Thyroid gland (tissue), 4 donors: ENCODE measurements around the gene TPRX2. TPM values are rescaled to one million over a fixed set of nuclear protein-coding genes. Genes with fewer than 3 reads are reported as not detected.
A peak's percentile ranks its signal among the peaks of the same experiment; 100 is the strongest.
"Not testable (repeated sequence)": the region's sequence is repeated elsewhere in the genome, so short reads cannot be mapped to it uniquely, and the experiment has no call there.

ENCODE experiments used
- DNase-seq, 2 donors: peaks; one replicate each; pipeline ENCODE4 v3.0.0-alpha.2; 2019
- H3K27ac ChIP-seq, 3 donors: fragments of 200-600 bp; sonication (generic); 1 replicate in 2 of 3; 2 replicates in 1 of 3; pipeline ENCODE4 v1.5.1; 2016 to 2019; ENCODE audit warnings: mild to moderate bottlenecking in 1 of 3, moderate library complexity in 1 of 3
- H3K27me3 ChIP-seq: fragments of 200-600 bp; sonication (generic); one replicate; pipeline ENCODE4 v1.5.1; 2019
- H3K36me3 ChIP-seq, 2 donors: fragments of 200-600 bp; sonication (generic); one replicate each; pipeline ENCODE4 v1.5.1; 2016 to 2019
- H3K4me1 ChIP-seq, 2 donors: fragments of 200-600 bp; sonication (generic); one replicate each; pipeline ENCODE4 v1.5.1; 2017 to 2019
- H3K4me3 ChIP-seq, 3 donors: fragments of 200-600 bp; sonication (generic); replicated peaks in 1 of 3; 1 replicate in 2 of 3; 2 replicates in 1 of 3; pipeline ENCODE4 v1.5.1; 2016; ENCODE audit warnings: mild to moderate bottlenecking in 1 of 3
- H3K9me3 ChIP-seq: fragments of 200-600 bp; sonication (generic); one replicate; pipeline ENCODE4 v1.5.1; 2017
- POLR2A ChIP-seq, 2 donors: fragments of 450-650 bp; IDR thresholded peaks; one replicate each; pipeline ENCODE4 v1.6.1; 2017; ENCODE audit warnings: antibody characterized with exemption in 2 of 2, mild to moderate bottlenecking in 2 of 2, moderate library complexity in 1 of 2
- WGBS, 2 donors: methylation state at CpG; one replicate each; pipeline ENCODE4 v1.1.5; 2017; 5-methylcytosine and 5-hydroxymethylcytosine counted together
- intact Hi-C: fragments of 100-400 bp; cut with DNase I; formaldehyde crosslinking; loops from one replicate; pipeline ENCODE4 v1.15.1; 2023
- total RNA-seq, 4 donors: library from RNA; depleted of rRNA; stranded (reverse); fragments of >200 nt; gene quantifications; one replicate each; pipeline ENCODE4 v1.2.3, GENCODE V29; 2016
- TF ChIP-seq, protein P1 (sequence below), 6 experiments: fragments of 200-600 bp in 3 of 6; fragments of 450-650 bp in 3 of 6; sonication (generic) in 3 of 6; IDR thresholded peaks; one replicate each; pipeline ENCODE4 v1.5.1; 2016 to 2019; ENCODE audit warnings: antibody characterized with exemption in 6 of 6, mild to moderate bottlenecking in 2 of 6, inconsistent platforms in 1 of 6, moderate library complexity in 1 of 6

Gene TPRX2
- total RNA-seq, 4 donors from 2014 or later = not detected

DNA sequence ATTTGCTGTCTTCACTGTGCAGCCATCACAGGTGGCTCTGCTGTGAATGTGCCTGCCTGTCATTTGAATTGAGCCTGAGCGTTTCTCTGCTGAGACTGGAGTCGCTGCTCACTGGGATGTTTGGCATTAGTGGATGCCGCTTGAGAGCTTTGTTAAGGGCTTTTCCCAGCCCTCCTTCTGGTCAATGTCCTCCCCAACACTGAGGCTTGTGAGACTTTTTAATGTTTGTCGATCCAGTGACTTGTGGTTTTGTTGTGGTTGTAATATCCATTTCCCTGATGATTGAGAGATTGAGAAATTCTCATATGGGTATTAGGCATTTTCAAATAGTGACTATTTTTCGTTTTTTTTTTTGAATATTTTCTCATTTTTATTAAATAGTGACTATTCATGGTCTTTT, 2.6 kb downstream of the TPRX2 start:
- Histone ChIP-seq H3K4me3 (no peak overlapping the region), H3K27ac (no peak overlapping the region), H3K27me3 (no peaks in the 10 kb centered on the region), H3K4me1 (no peaks in the 10 kb centered on the region), H3K36me3 (no peaks in the 10 kb centered on the region), H3K9me3 (no peaks in the 10 kb centered on the region)
- 90 to 97% methylated on average over 5 of the region's 5 CpGs for WGBS, 2 donors
- no peak for DNase-seq
- intact Hi-C loops = no loop called here
- TF ChIP-seq POLR2A (IDR thresholded peaks at IDR 0.05) = no peak
- TF ChIP-seq, protein P1, sequence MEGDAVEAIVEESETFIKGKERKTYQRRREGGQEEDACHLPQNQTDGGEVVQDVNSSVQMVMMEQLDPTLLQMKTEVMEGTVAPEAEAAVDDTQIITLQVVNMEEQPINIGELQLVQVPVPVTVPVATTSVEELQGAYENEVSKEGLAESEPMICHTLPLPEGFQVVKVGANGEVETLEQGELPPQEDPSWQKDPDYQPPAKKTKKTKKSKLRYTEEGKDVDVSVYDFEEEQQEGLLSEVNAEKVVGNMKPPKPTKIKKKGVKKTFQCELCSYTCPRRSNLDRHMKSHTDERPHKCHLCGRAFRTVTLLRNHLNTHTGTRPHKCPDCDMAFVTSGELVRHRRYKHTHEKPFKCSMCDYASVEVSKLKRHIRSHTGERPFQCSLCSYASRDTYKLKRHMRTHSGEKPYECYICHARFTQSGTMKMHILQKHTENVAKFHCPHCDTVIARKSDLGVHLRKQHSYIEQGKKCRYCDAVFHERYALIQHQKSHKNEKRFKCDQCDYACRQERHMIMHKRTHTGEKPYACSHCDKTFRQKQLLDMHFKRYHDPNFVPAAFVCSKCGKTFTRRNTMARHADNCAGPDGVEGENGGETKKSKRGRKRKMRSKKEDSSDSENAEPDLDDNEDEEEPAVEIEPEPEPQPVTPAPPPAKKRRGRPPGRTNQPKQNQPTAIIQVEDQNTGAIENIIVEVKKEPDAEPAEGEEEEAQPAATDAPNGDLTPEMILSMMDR (IDR thresholded peaks at IDR 0.05) = no peak

- no peaks in the 10 kb centered on the region for H3K36me3 ChIP-seq
- intact Hi-C loops = no loop called here
- H3K27ac ChIP-seq = no peak overlapping the region
- DNase-seq = peak; percentile 72 to 82
- WGBS, 2 donors = 16 to 17% methylated on average over 14 of the region's 14 CpGs
- TF ChIP-seq, protein P1 (IDR thresholded peaks at IDR 0.05) = peak; percentile 57 to 97 (median 74)
- no peak for TF ChIP-seq POLR2A (IDR thresholded peaks at IDR 0.05)
- H3K9me3 ChIP-seq = no peaks in the 10 kb centered on the region
- no peaks in the 10 kb centered on the region for H3K27me3 ChIP-seq
- H3K4me1 ChIP-seq = no peaks in the 10 kb centered on the region
- no peak overlapping the region for H3K4me3 ChIP-seq
Measured at GRCh38 chr19:47863514-47863936, 4.5 kb downstream of the TPRX2 start.

- intact Hi-C loops = no loop called here
- TF ChIP-seq, protein P1 (IDR thresholded peaks at IDR 0.05) = no peak
- TF ChIP-seq POLR2A (IDR thresholded peaks at IDR 0.05) = no peak
- Histone ChIP-seq H3K4me1 (no peaks in the 10 kb centered on the region), H3K27me3 (no peaks in the 10 kb centered on the region), H3K9me3 (no peaks in the 10 kb centered on the region), H3K27ac (no peak overlapping the region), H3K4me3 (no peak overlapping the region), H3K36me3 (no peaks in the 10 kb centered on the region)
- DNase-seq = no peak
- 52 to 62% methylated on average over 10 of the region's 10 CpGs for WGBS, 2 donors
Measured at GRCh38 chr19:47865166-47865565, 6.1 kb downstream of the TPRX2 start.

DNA sequence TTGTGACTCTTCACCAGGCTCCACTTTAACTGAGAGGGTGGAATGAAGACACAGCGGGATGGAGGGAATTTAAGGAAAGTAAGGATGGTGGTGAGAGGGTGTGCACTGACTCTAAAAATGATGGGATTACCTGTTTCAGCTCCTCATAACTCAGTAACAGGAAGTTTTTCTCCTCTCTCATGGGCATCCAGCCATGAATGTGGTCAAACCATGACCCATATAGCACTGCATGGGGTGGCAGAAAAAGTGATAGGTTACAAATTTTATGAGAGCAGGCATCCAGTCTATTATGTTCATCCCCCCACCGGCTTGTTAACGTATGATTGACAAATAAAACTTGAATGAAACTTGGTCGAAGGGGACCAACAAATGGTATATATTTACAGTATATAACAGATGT, 19.9 kb downstream of the TPRX2 start:
- DNase-seq = no peak
- Histone ChIP-seq H3K27ac (no peak overlapping the region), H3K9me3 (no peaks in the 10 kb centered on the region), H3K27me3 (no peaks in the 10 kb centered on the region), H3K4me1 (no peaks in the 10 kb centered on the region), H3K36me3 (no peaks in the 10 kb centered on the region), H3K4me3 (no peak overlapping the region)
- TF ChIP-seq POLR2A (IDR thresholded peaks at IDR 0.05) = no peak
- TF ChIP-seq, protein P1 (IDR thresholded peaks at IDR 0.05) = no peak
- intact Hi-C loops = no loop called here
- 68 to 70% methylated on average over 4 of the region's 4 CpGs for WGBS, 2 donors

DNA sequence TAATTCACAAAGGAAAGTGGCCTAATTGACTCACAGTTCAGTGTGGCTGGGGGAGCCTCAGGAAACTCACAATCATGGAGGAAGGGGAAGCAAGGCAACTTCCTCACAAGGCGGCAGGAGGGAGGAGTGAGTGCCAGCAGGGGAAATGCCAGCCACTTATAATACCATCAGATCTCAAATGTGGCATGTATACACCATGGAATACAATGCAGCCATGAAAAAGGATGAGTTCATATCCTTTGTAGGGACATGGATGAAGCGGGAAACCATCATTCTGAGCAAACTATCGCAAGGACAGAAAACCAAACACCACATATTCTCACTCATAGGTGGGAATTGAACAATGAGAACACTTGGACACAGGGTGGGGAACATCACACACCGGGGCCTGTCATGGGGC, 20.4 kb downstream of the TPRX2 start:
- H3K27me3 ChIP-seq, H3K27ac ChIP-seq, H3K36me3 ChIP-seq, H3K9me3 ChIP-seq, H3K4me1 ChIP-seq, DNase-seq, H3K4me3 ChIP-seq, intact Hi-C loops: not testable (repeated sequence)
- WGBS, 2 donors = 71 to 73% methylated on average over 4 of the region's 4 CpGs

GRCh38 chr19:47881757-47882156, 22.7 kb downstream of the TPRX2 start:
- 69 to 70% methylated on average over 5 of the region's 5 CpGs for WGBS, 2 donors
- no peak overlapping the region for H3K27ac ChIP-seq
- intact Hi-C loops = no loop called here
- H3K27me3 ChIP-seq = no peaks in the 10 kb centered on the region
- H3K4me3 ChIP-seq = no peak overlapping the region
- no peaks in the 10 kb centered on the region for H3K4me1 ChIP-seq
- H3K36me3 ChIP-seq = no peaks in the 10 kb centered on the region
- TF ChIP-seq, protein P1 (IDR thresholded peaks at IDR 0.05) = no peak
- TF ChIP-seq POLR2A (IDR thresholded peaks at IDR 0.05) = no peak
- no peak for DNase-seq
- no peaks in the 10 kb centered on the region for H3K9me3 ChIP-seq
